Panc1 (cell line): ENCODE results near the gene SDS. TPM values are rescaled to one million over a fixed set of nuclear protein-coding genes. Genes with fewer than 3 reads are reported as not detected.

Source experiments
- ATAC-seq: fragments of 200-7000 bp; cut with Tn5 transposase; 2 replicates; pipeline ENCODE4 v1.9.1; 2020; ENCODE audit warnings: mild to moderate bottlenecking, moderate library complexity
- BruUV-seq: library from RNA; stranded (reverse); fragments of 400-500 nt; replicated peaks from 2 replicates; lab custom pipeline; 2021; lab: Mats Ljungman, UMichigan
- CTCF ChIA-PET: fragments of 300-600 bp; sonication (Branson Sonifier 250); formaldehyde crosslinking; loops from one replicate; lab custom pipeline; 2022; ENCODE audit warnings: antibody characterized with exemption; lab: Charles Lee
- POLR2A ChIA-PET: fragments of 300-600 bp; sonication (Branson Sonifier 250); formaldehyde crosslinking; loops from one replicate; lab custom pipeline; 2022; ENCODE audit warnings: antibody characterized with exemption; lab: Charles Lee
- DNase-seq: peaks from one replicate; pipeline ENCODE4 v3.0.0-alpha.2; 2010; ENCODE audit warnings: low read depth, low spot score
- H3K27ac ChIP-seq: 2 replicates; pipeline ENCODE4 v1.5.1; 2011; ENCODE audit warnings: mild to moderate bottlenecking, low read length, inconsistent platforms
- H3K27me3 ChIP-seq: fragments of 200-500 bp; sonication (Bioruptor generic); 2 replicates; pipeline ENCODE4 v1.6.0; 2014; ENCODE audit warnings: low read length, inconsistent platforms; ENCODE audit not compliant: control insufficient read depth, insufficient read depth
- H3K36me3 ChIP-seq: fragments of 200-500 bp; sonication (Bioruptor generic); 2 replicates; pipeline ENCODE4 v1.5.1; 2014; ENCODE audit warnings: inconsistent platforms, mild to moderate bottlenecking, low read length, moderate library complexity; ENCODE audit not compliant: control insufficient read depth, insufficient read depth
- H3K4me1 ChIP-seq: 2 replicates; pipeline ENCODE4 v1.5.1; 2011; ENCODE audit warnings: inconsistent platforms, mild to moderate bottlenecking, low read length, moderate library complexity; ENCODE audit not compliant: control insufficient read depth, insufficient read depth
- H3K4me3 ChIP-seq, 2 experiments: 2 replicates each; pipeline ENCODE4 v1.5.1; 2011 to 2012; ENCODE audit warnings: low read depth in 2 of 2, low read length in 2 of 2, mild to moderate bottlenecking in 2 of 2, inconsistent platforms in 1 of 2, moderate library complexity in 1 of 2
- H3K9me3 ChIP-seq: fragments of 200-500 bp; sonication (Bioruptor generic); 2 replicates; pipeline ENCODE4 v1.5.1; 2014; ENCODE audit warnings: low read depth, mild to moderate bottlenecking, inconsistent platforms, low read length, moderate library complexity; ENCODE audit not compliant: control insufficient read depth, insufficient read depth
- POLR2AphosphoS5 ChIP-seq: IDR thresholded peaks from 2 replicates; pipeline ENCODE4 v1.6.1; 2012; ENCODE audit warnings: mild to moderate bottlenecking, low read depth, low read length, moderate library complexity
- SIN3A ChIP-seq: IDR thresholded peaks from 2 replicates; pipeline ENCODE4 v1.6.1; 2012; ENCODE audit warnings: low read depth, mild to moderate bottlenecking, low read length, moderate library complexity, borderline replicate concordance; ENCODE audit not compliant: insufficient read depth
- TCF7L2 ChIP-seq: IDR thresholded peaks from 2 replicates; pipeline ENCODE4 v1.6.1; 2011; ENCODE audit warnings: mild to moderate bottlenecking, low read depth, low read length, inconsistent platforms
- in situ Hi-C: cut with HindIII; loops from 2 replicates; pipeline ENCODE4 v1.10.0; 2016; ENCODE audit warnings: low sequenced_read_pairs, low pct_unique_long_range_greater_than_20kb
- intact Hi-C: fragments of 100-400 bp; cut with micrococcal nuclease; formaldehyde crosslinking; loops from one replicate; pipeline ENCODE4 v1.10.0; 2022; ENCODE audit not compliant: unreplicated experiment
- total RNA-seq: library from RNA; stranded (reverse); gene quantifications from one replicate; pipeline ENCODE4 v1.2.1, GENCODE V29; 2021; ENCODE audit not compliant: unreplicated experiment
- TF ChIP-seq, protein P1 (sequence below), 2 experiments: IDR thresholded peaks; 2 replicates each; pipeline ENCODE4 v1.6.1; 2011 to 2012; ENCODE audit warnings: low read depth in 2 of 2, control low read depth in 1 of 2, low read length in 1 of 2, mild to moderate bottlenecking in 1 of 2, moderate library complexity in 1 of 2; ENCODE audit not compliant: insufficient read depth in 1 of 2
- TF ChIP-seq, protein P2 (sequence below): fragments of 450-650 bp; IDR thresholded peaks from 2 replicates; pipeline ENCODE4 v1.5.1; 2017; ENCODE audit warnings: mild to moderate bottlenecking

The SDS gene
- total RNA-seq, 1 experiment from 2014 or later: 0.15 TPM

DNA sequence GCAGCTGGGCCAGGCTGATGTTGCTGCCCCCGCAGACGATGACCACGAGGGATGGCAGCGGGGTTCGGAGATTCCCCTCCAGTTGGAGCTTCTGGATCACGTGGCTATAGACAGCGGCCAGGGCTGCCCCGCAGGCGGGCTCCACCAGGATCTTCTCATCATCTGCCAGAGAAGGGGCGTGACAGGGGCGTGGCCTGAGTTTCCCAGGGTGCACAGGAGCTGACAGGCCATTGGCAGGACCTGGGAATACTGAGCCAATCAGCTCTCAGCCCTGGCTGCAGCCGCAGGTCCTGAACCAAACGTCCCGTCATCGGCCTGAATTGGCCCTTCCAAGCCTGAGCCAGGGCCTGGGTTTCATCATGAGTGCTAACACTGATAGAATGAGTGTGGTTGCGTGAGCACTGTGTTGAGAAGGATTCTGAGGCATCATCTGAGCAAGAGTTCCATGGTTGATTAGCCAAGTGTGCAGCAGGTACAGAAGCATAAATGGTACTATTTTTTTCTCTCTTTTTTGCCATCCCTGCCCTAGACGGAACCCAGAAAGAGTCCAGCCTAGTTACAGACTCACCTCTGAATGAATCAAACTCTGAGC, 10.6 kb downstream of the SDS start:
- DNase-seq (no peak), ATAC-seq (peak; percentile 54)
- Histone ChIP-seq H3K9me3 (no peaks in the 10 kb centered on the region), H3K4me3 (no peak overlapping the region), H3K36me3 (no peaks in the 10 kb centered on the region), H3K27me3 (no peaks in the 10 kb centered on the region), H3K4me1 (no peaks in the 10 kb centered on the region), H3K27ac (no peak overlapping the region)
- POLR2A ChIA-PET: no interaction called here
- CTCF ChIA-PET: no interaction called here
- in situ Hi-C loops: no loop called here
- TF ChIP-seq SIN3A: no peak
- TF ChIP-seq POLR2AphosphoS5: no peak
- TF ChIP-seq, protein P1, sequence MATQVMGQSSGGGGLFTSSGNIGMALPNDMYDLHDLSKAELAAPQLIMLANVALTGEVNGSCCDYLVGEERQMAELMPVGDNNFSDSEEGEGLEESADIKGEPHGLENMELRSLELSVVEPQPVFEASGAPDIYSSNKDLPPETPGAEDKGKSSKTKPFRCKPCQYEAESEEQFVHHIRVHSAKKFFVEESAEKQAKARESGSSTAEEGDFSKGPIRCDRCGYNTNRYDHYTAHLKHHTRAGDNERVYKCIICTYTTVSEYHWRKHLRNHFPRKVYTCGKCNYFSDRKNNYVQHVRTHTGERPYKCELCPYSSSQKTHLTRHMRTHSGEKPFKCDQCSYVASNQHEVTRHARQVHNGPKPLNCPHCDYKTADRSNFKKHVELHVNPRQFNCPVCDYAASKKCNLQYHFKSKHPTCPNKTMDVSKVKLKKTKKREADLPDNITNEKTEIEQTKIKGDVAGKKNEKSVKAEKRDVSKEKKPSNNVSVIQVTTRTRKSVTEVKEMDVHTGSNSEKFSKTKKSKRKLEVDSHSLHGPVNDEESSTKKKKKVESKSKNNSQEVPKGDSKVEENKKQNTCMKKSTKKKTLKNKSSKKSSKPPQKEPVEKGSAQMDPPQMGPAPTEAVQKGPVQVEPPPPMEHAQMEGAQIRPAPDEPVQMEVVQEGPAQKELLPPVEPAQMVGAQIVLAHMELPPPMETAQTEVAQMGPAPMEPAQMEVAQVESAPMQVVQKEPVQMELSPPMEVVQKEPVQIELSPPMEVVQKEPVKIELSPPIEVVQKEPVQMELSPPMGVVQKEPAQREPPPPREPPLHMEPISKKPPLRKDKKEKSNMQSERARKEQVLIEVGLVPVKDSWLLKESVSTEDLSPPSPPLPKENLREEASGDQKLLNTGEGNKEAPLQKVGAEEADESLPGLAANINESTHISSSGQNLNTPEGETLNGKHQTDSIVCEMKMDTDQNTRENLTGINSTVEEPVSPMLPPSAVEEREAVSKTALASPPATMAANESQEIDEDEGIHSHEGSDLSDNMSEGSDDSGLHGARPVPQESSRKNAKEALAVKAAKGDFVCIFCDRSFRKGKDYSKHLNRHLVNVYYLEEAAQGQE (IDR thresholded peaks at IDR 0.05; ENCODE audit: insufficient read depth in 1 of 2, low read depth in 2 of 2, low read length in 1 of 2): no peak
- TF ChIP-seq, protein P2, sequence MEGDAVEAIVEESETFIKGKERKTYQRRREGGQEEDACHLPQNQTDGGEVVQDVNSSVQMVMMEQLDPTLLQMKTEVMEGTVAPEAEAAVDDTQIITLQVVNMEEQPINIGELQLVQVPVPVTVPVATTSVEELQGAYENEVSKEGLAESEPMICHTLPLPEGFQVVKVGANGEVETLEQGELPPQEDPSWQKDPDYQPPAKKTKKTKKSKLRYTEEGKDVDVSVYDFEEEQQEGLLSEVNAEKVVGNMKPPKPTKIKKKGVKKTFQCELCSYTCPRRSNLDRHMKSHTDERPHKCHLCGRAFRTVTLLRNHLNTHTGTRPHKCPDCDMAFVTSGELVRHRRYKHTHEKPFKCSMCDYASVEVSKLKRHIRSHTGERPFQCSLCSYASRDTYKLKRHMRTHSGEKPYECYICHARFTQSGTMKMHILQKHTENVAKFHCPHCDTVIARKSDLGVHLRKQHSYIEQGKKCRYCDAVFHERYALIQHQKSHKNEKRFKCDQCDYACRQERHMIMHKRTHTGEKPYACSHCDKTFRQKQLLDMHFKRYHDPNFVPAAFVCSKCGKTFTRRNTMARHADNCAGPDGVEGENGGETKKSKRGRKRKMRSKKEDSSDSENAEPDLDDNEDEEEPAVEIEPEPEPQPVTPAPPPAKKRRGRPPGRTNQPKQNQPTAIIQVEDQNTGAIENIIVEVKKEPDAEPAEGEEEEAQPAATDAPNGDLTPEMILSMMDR: no peak
- TF ChIP-seq TCF7L2: no peak
- intact Hi-C loops: no loop called here
- BruUV-seq: no TSS peak

DNA sequence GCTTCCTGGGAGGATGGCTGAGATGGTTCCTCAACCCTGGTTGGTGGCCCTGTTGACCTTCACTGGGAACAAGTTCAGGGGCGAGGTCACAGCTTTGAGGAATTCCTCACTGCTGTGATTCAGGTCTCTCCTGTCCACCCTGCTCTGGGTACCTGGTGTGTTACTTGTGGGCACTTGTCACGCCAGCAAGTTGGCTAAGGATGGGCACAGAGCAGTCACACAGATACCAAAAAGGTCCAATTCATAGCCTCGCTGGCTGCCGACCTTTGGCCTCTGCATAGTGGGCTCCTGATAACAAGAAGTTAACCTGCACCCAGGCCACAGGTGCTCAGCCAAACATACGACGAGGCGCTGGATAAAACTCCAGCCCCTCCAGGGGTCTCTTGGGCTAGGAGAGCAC, 11.2 kb downstream of the SDS start:
- TF ChIP-seq, protein P1 (IDR thresholded peaks at IDR 0.05; ENCODE audit: insufficient read depth in 1 of 2, low read depth in 2 of 2, low read length in 1 of 2): no peak
- no peak for TF ChIP-seq SIN3A
- no peak for TF ChIP-seq POLR2AphosphoS5
- TF ChIP-seq, protein P2: no peak
- H3K9me3 ChIP-seq: no peaks in the 10 kb centered on the region
- intact Hi-C loops: no loop called here
- H3K4me1 ChIP-seq: no peaks in the 10 kb centered on the region
- ChIA-PET CTCF (no interaction called here), POLR2A (no interaction called here)
- H3K27me3 ChIP-seq: no peaks in the 10 kb centered on the region
- H3K27ac ChIP-seq: no peak overlapping the region
- no peak overlapping the region for H3K4me3 ChIP-seq
- no peak for DNase-seq
- in situ Hi-C loops: no loop called here
- H3K36me3 ChIP-seq: no peaks in the 10 kb centered on the region
- BruUV-seq: no TSS peak
- no peak for ATAC-seq
